HG02610 (cell line): ENCODE data around the gene RPIA.
A peak's percentile ranks its signal among the peaks of the same experiment; 100 is the strongest.

Source experiments
- ATAC-seq: cut with Tn5 transposase; IDR thresholded peaks from one replicate; pipeline ENCODE4 v1.9.1; 2021; ENCODE audit warnings: mild to moderate bottlenecking, moderate library complexity; ENCODE audit not compliant: unreplicated experiment

Gene RPIA

DNA sequence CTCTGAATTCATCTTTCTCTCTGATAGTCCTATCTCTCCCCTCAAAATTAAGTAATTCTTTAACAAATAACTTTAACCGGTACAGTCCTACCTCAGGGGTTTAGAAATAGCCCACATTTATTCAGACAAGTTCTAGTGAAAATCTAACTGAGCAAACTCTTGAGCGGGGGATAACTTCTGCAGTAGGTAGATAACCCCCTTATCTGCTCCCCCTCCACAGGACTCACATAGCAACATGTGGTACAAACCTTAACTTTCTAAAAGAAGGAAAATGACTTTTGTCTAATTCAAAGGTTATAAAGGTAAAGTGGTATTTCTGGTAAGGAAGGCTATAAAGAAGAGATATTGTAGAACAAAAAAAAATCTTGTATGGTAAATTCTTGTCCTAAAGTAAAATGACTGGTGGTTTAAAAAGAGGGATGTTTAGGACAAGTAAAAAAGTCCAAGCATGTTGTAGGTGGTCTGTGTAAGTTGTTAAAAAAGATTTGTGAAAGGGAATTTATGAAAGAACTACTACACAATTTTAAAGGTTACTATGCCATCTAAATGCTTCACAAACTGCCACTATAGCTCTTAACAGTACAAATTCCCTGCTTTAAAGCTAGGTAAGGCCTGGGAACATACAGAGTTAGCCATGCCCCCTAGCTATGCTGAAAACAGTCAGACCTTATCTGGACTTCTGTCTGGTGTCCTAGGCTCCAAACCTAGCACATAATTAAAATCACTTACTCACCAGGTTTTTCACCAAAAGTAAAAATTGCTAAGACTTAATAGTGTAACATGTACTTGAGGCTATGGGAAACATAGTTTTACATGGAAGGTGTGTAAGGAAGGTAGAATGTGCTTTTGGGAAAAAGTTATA is 8.1 kb upstream of the RPIA start:
- ATAC-seq = no peak

- ATAC-seq = no peak
Measured at GRCh38 chr2:88684519-88684918, 7.0 kb upstream of the RPIA start.

DNA sequence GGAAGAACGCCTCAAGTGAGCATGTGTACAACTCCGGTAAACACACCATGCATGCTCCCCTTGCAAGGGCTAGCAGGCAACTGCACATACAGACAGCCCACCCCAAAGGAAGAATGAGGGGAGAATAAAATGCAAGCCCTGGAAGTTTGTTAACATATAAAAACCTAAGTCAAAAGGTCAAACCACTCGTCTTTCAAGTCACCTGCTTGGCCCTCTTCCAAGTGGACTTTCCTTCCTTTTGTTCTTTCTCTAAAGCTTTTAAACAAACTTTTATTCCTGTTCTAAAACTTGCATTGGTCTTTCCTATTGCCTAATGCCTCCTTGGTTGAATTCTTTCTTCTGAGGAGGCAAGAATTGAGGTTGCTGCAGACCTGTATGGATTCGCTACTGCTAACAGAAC is 5.2 kb upstream of the RPIA start:
- ATAC-seq = no peak

DNA sequence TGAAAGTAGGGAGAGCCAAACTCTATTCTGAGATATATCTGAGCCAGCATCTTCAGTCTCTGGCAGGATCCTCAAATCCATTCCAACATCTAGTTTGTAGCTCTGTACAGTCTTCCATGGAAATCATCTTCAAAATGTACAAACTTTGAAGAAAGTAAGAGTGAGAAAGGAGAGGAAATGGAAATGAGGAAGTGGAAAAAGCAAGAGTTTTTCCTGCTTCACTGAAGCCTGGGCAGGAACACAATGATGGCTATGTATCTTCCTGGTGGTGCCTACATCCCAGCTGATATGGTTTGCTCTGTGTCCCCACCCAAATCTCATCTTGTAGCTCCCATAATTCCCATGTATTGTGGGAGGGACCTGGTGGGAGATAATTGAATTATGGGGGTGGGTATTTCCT is 4.1 kb upstream of the RPIA start:
- no peak for ATAC-seq

DNA sequence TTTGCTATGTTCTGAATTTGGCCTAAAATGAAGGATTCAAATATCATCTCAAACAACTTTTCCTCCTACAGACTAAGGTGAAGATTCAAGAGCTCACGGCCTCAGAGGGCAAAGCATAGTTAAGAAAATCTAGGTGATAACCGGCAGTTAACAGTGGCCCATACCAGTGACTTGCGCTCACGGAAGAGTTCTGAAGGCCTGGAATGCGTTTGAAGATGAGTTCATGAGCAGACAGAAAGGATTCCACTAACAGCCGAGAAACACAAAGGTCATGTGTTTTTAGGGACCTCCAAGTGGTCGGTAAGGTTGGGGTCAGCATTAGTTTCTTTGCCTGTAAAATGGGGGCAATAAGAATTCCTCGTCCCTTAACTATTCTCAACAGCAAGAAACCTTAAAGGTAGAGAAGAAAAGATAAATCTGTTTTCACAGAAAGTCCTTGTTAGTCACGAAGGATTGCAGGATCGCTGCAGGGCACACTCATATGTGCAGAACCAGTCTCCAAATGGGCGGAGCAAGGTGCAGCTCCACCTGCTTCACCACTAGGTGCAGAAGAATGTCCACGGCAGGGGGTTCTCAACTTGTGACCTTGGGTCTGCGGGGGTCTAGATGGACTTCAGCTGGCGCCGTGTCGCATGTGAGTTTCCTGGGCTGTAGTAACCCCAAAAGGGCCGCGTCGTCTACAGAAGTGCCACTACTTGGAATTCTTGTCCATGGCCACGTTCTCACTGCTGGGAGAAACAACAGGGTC is 708 bp upstream of the RPIA start:
- ATAC-seq = peak; percentile 11

DNA sequence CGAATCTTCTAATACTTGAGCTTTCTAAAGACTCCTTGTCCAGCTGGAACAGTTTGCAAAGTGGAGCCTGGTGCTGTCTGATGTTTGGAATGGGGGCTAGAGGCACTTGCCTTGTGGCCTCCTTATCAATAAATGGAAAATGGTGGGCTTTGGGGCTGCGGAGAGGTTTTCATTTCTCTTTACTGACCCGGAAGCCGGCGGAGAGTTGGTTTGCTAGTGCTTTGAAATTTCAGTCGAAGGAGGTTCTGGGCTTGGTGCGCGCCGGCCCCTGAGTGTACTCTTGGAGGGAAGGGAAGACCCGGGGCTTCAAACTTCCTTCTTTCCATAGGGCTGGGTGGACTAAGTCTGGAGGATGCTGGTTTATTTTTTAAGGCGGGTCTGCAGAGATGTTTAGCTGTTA is 714 bp downstream of the RPIA start:
- no peak for ATAC-seq

- ATAC-seq = no peak
Measured at GRCh38 chr2:88693911-88694414, 2.5 kb downstream of the RPIA start.

DNA sequence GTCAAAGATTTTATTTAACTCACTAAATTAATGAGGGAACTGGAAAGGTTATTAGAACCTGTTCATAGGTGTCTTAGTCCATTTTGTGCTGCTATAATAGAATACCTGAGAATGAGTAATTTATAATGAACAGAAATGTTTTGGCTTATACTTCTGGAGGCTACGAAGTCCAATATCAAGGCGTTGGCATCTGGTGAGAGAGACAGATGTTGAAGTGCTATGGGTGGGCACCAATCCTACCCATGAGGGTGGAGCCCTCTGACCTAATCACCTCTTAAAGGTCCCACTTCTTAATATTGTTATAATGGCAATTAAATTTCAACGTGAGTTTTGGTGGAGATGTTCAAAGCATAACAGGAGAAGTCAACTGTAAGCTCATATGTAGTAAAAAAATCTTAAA is 5.1 kb downstream of the RPIA start:
- no peak for ATAC-seq

- no peak for ATAC-seq
Measured at GRCh38 chr2:88697370-88698026, 6.0 kb downstream of the RPIA start.

DNA sequence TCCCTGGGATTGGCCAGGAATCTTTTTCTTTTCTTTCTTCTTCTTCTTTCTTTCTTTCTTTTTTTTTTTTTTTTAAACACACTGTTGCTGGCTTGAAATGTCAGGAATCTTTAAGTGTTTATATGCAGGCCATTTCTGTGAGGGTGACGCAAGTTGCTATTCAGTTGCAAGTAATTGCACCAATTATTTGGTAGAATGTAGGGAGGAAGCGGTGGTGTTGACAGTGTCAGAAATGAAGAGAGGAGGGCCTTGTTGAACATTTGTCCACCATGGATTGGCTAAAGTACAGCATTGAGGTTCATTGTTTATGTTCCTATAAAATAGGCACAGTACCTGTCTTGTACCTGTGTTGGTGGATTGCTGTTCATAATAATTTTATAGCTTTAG is 6.5 kb downstream of the RPIA start:
- ATAC-seq = no peak

DNA sequence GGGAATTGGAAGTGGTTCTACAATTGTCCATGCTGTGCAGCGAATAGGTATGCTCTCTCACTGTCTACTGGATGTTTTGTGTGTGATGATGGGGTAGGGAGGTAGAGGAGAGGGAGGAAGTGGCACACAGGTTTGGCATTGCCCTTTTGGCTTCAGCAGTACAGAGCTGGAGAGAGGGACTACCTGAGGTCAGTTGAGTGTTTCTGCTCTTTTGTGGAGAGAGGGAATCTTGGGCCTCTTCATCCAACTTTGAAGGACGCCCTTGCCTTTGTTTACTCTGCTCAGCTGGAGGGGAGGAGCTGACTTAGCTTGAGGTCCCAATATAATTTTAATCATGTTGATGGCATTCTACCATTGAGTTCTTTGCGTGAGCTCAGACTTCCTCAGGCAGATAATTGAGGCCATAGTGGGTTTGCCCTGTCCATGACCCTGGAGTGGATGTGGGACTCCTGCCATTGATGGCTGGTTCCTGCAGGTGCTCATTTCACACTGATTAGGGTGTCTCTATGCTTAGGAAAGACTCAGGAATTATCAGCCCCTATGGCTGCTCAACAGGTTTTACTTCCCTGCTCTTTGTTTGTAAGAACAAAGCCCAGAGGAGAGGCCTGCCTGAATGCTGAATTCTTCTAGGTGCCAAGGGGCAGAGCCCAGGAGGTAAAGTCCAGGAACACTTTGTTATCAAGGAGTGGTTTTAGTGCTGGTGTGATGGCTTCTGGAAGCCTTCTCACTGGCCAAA is 7.2 kb downstream of the RPIA start:
- no peak for ATAC-seq

GRCh38 chr2:88707003-88707402 is 15.5 kb downstream of the RPIA start:
- ATAC-seq = no peak

GRCh38 chr2:88709181-88709631 is 17.7 kb downstream of the RPIA start:
- no peak for ATAC-seq

- ATAC-seq = no peak
Measured at GRCh38 chr2:88711289-88711688, 19.8 kb downstream of the RPIA start.

GRCh38 chr2:88711897-88712296 is 20.4 kb downstream of the RPIA start:
- ATAC-seq = no peak

DNA sequence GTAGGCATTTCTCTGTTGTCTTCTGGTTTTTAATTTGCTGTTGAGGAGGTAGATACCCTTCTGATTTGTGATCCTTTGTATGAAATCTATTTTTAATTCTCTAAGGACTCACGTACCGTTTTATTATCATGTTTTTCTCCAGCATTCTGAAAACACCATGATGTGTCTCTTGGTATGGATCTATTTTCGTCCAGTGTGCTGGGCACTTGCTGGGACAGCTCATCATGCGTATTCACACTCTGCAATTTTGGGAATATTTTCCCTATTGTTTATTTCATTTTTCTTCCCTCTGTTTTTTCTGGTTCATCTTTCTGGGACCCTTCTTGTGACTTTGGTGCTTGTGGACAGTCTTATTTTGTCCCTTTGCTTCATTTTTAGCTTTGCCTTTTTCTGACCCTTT is 21.9 kb downstream of the RPIA start:
- ATAC-seq = no peak

DNA sequence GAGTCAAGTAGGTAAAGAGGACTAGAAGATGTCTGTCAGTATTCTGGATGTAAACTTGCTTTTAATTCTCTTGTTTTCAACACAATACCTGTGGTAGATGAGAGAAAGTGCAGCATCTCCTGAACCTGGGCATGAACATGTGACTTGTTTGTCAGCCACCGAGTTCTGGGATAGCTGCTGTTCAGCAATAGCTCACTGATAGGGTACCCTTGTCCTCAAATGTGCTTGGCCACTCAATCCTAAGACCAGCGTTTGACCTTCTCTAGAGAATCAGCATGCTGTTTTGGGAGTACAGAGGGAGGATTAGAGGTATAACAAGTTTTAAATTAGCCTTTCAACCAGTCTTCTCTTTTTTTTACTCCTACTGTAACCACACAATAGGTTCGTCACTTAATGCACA is 23.2 kb downstream of the RPIA start:
- no peak for ATAC-seq

- no peak for ATAC-seq
Measured at GRCh38 chr2:88720399-88720798, 28.9 kb downstream of the RPIA start.

GRCh38 chr2:88721268-88721667 is 29.8 kb downstream of the RPIA start:
- no peak for ATAC-seq

- no peak for ATAC-seq
Measured at GRCh38 chr2:88724643-88725332, 33.3 kb downstream of the RPIA start.
